Endothelial cell of umbilical vein (primary cell): ENCODE measurements around the gene TNS4. TPM values are rescaled to one million over a fixed set of nuclear protein-coding genes. Genes with fewer than 3 reads are reported as not detected.
A peak's percentile ranks its signal among the peaks of the same experiment; 100 is the strongest.

Experiments used
- BruUV-seq: library from RNA; stranded (reverse); fragments of 400-500 nt; replicated peaks from 2 replicates; lab custom pipeline; 2021; lab: Mats Ljungman, UMichigan
- CTCF ChIA-PET: fragments of 300-600, 350-600 bp; sonication (Branson Sonifier 250); formaldehyde crosslinking; loops from one replicate; lab custom pipeline; 2021; ENCODE audit warnings: antibody characterized with exemption, inconsistent platforms; lab: Charles Lee
- POLR2A ChIA-PET: fragments of 300-600, 350-600 bp; sonication (Branson Sonifier 250); formaldehyde crosslinking; loops from one replicate; lab custom pipeline; 2021; ENCODE audit warnings: antibody characterized with exemption, inconsistent platforms; lab: Charles Lee
- DNase-seq: peaks from one replicate; pipeline ENCODE4 v3.0.0-alpha.2; 2011; ENCODE audit warnings: low read depth, low spot score
- FAIRE-seq: peaks from 2 replicates; lab custom pipeline; 2011; peaks lifted over from hg19 to GRCh38; lab: Jason Lieb, UNC
- H2AFZ ChIP-seq: 2 replicates; pipeline ENCODE4 v1.6.0; 2012; ENCODE audit warnings: low read depth, low read length, control low read depth, inconsistent platforms
- H3K27ac ChIP-seq: 2 replicates; pipeline ENCODE4 v1.5.1; 2011; ENCODE audit warnings: low read depth, mild to moderate bottlenecking, control low read depth, low read length, moderate library complexity; ENCODE audit not compliant: insufficient read depth
- H3K27me3 ChIP-seq, 2 experiments: 2 replicates each; pipeline versions ENCODE4 v1.6.0 to v1.6.1; 2011; ENCODE audit warnings: low read length in 2 of 2, mixed read lengths in 1 of 2; ENCODE audit not compliant: control insufficient read depth in 2 of 2, insufficient read depth in 2 of 2
- H3K36me3 ChIP-seq, 2 experiments: 2 replicates in 1 of 2; 3 replicates in 1 of 2; pipeline ENCODE4 v1.5.1; 2011; ENCODE audit warnings: low read length in 2 of 2, mild to moderate bottlenecking in 1 of 2, moderate library complexity in 1 of 2; ENCODE audit not compliant: control insufficient read depth in 2 of 2, insufficient read depth in 2 of 2; ENCODE audit errors: extremely low read depth in 1 of 2
- H3K4me1 ChIP-seq: 3 replicates; pipeline ENCODE4 v1.5.1; 2011; ENCODE audit warnings: mild to moderate bottlenecking, low read length; ENCODE audit not compliant: control insufficient read depth, insufficient read depth; ENCODE audit errors: extremely low read depth
- H3K4me2 ChIP-seq: 2 replicates; pipeline ENCODE4 v1.6.1; 2011; ENCODE audit warnings: low read length, control low read depth, mixed read lengths; ENCODE audit not compliant: insufficient read depth
- H3K4me3 ChIP-seq, 3 experiments: fragments of 200-600 bp in 1 of 3; sonication (generic), shearing (Covaris generic) in 1 of 3; replicated peaks in 1 of 3; 2 replicates each; pipeline ENCODE4 v1.5.1; 2011 to 2016; ENCODE audit warnings: control low read depth in 3 of 3, low read length in 3 of 3, mild to moderate bottlenecking in 2 of 3, inconsistent platforms in 1 of 3, low read depth in 1 of 3, moderate library complexity in 1 of 3; ENCODE audit not compliant: insufficient read depth in 1 of 3
- H3K79me2 ChIP-seq: 2 replicates; pipeline ENCODE4 v1.6.0; 2012; ENCODE audit warnings: low read length, inconsistent platforms; ENCODE audit not compliant: control insufficient read depth, insufficient read depth
- H3K9ac ChIP-seq: replicated peaks from 2 replicates; pipeline ENCODE3; 2011; ENCODE audit warnings: low read length, control low read depth; ENCODE audit not compliant: insufficient read depth; ENCODE audit errors: extremely low read depth
- H3K9me1 ChIP-seq: replicated peaks from 3 replicates; pipeline ENCODE4 v1.6.0; 2011; ENCODE audit warnings: mild to moderate bottlenecking, low read length; ENCODE audit not compliant: control insufficient read depth, insufficient read depth; ENCODE audit errors: extremely low read depth
- H3K9me3 ChIP-seq: replicated peaks from 2 replicates; pipeline ENCODE4 v1.5.1; 2012; ENCODE audit warnings: low read length, inconsistent platforms; ENCODE audit not compliant: control insufficient read depth, insufficient read depth
- H4K20me1 ChIP-seq: replicated peaks from 2 replicates; pipeline ENCODE3; 2011; ENCODE audit warnings: mild to moderate bottlenecking, low read length; ENCODE audit not compliant: control insufficient read depth, insufficient read depth; ENCODE audit errors: extremely low read depth
- CTCF ChIP-seq, 2 donors: IDR thresholded peaks; 1 replicate in 1 of 2; 2 replicates in 1 of 2; pipeline ENCODE4 v1.5.1; 2011; ENCODE audit warnings: low read length in 2 of 2, mild to moderate bottlenecking in 2 of 2, moderate library complexity in 2 of 2, control low read depth in 1 of 2, inconsistent platforms in 1 of 2, low read depth in 1 of 2; ENCODE audit not compliant: insufficient read depth in 1 of 2; ENCODE audit errors: extremely low read depth in 1 of 2
- EZH2 ChIP-seq: IDR thresholded peaks from 2 replicates; pipeline ENCODE4 v1.6.1; 2012; ENCODE audit warnings: borderline replicate concordance, low read depth, mild to moderate bottlenecking, moderate library complexity, low read length, inconsistent platforms; ENCODE audit not compliant: severe bottlenecking
- FOS ChIP-seq: IDR thresholded peaks from 2 replicates; pipeline ENCODE4 v1.6.1; 2011; ENCODE audit warnings: mild to moderate bottlenecking, low read length, moderate library complexity, borderline replicate concordance; ENCODE audit not compliant: insufficient read depth
- GATA2 ChIP-seq: IDR thresholded peaks from 2 replicates; pipeline ENCODE4 v1.7.0; 2011; ENCODE audit warnings: low read depth, mild to moderate bottlenecking, moderate library complexity, mixed read lengths, low read length; ENCODE audit not compliant: insufficient read length, insufficient read depth
- JUN ChIP-seq: IDR thresholded peaks from 2 replicates; pipeline ENCODE4 v1.6.1; 2011; ENCODE audit warnings: borderline replicate concordance, low read depth; ENCODE audit not compliant: insufficient read length, insufficient read depth
- MAX ChIP-seq: IDR thresholded peaks from 2 replicates; pipeline ENCODE4 v1.6.1; 2011; ENCODE audit not compliant: insufficient read depth, insufficient read length
- MYC ChIP-seq: IDR thresholded peaks from one replicate; pipeline ENCODE4 v1.6.1; 2011; ENCODE audit warnings: mild to moderate bottlenecking, low read depth, low read length
- POLR2A ChIP-seq: IDR thresholded peaks from 2 replicates; pipeline ENCODE4 v1.6.1; 2012; ENCODE audit warnings: low read depth, mild to moderate bottlenecking, control low read depth, low read length
- POLR2AphosphoS5 ChIP-seq: IDR thresholded peaks from 2 replicates; pipeline ENCODE4 v1.6.1; 2012; ENCODE audit warnings: low read depth, mild to moderate bottlenecking, control low read depth, low read length, moderate library complexity; ENCODE audit not compliant: insufficient read depth
- dilution Hi-C: fragments of 300-500 bp; cut with MboI; formaldehyde crosslinking; loops from one replicate; pipeline ENCODE4 v1.15.0; 2019; ENCODE audit warnings: low sequenced_read_pairs; ENCODE audit not compliant: extremely low pct_ligation_motif_present
- intact Hi-C: fragments of 100-400 bp; cut with micrococcal nuclease; formaldehyde crosslinking; loops from one replicate; pipeline ENCODE4 v1.10.0; 2022
- polyA plus RNA-seq, 4 experiments: library from polyadenylated mRNA; depleted of rRNA in 3 of 4; stranded (reverse) in 3 of 4; unstranded in 1 of 4; fragments of >200 nt; gene quantifications; 2 replicates each; pipeline versions ENCODE4 v1.2.1 to v1.2.3, GENCODE V29; 2011 to 2012; ENCODE audit warnings: missing spikeins in 1 of 4
- total RNA-seq: library from RNA; stranded (reverse); gene quantifications from 2 replicates; pipeline ENCODE4 v1.2.3, GENCODE V29; 2021

TNS4 gene
- total and polyA plus RNA-seq, 2 donors (not counting 3 experiments of a cell fraction or from before 2014, with no cell fraction given) = not detected

- CTCF ChIA-PET = interaction anchor here (1.0 to 6.8 kb wide), 12 partner anchors 8 to 112 kb away, joined by 3 to 48 read pairs (median 6); partner anchors contain the start of gene TOP2A
- H3K9ac ChIP-seq = no peak overlapping the region
Observed at GRCh38 chr17:40447806-40448205, 53.6 kb downstream of the TNS4 start.

More at GRCh38 chr17:40447806-40448205, 53.6 kb downstream of the TNS4 start:
- no peaks in the 10 kb centered on the region for H3K9me3 ChIP-seq
- DNase-seq (no peak), FAIRE-seq (no peak)
- peaks cover 3% of the 10 kb centered on the region for H4K20me1 ChIP-seq
- intact Hi-C loops (no loop called here), dilution Hi-C loops (no loop called here)
- H3K4me1 ChIP-seq = peaks cover 55% of the 10 kb centered on the region
- peaks cover 7 to 13% of the 10 kb centered on the region in 2 experiments for H3K36me3 ChIP-seq
- H3K27me3 ChIP-seq = no peaks in the 10 kb centered on the region
- H3K9me1 ChIP-seq = no peaks in the 10 kb centered on the region
- H3K27ac ChIP-seq = peak overlapping the region; percentile 38
- H3K4me3 ChIP-seq = peak overlapping the region in 2 of 3 experiments; percentile 5 to 7
- TF ChIP-seq MYC = no peak
- TF ChIP-seq CTCF (IDR thresholded peaks at IDR 0.05; ENCODE audit: extremely low read depth in 1 of 2, insufficient read depth in 1 of 2, low read depth in 1 of 2, low read length in 2 of 2) = no peak
- no peak for TF ChIP-seq FOS
- no peak for TF ChIP-seq EZH2
- TF ChIP-seq POLR2AphosphoS5 = no peak
- no peak for TF ChIP-seq GATA2
- TF ChIP-seq MAX = no peak
- TF ChIP-seq JUN = no peak
- TF ChIP-seq POLR2A = no peak
- H3K79me2 ChIP-seq = peaks cover 82% of the 10 kb centered on the region
- H2AFZ ChIP-seq = no peak overlapping the region
- no TSS peak for BruUV-seq
- H3K4me2 ChIP-seq = peak overlapping the region; percentile 49
- POLR2A ChIA-PET = interaction anchor here (1.0 kb wide), 1 partner anchor 28 kb away, joined by 7 read pairs; no protein-coding TSS in a partner anchor
